HG03354 (cell line): ENCODE results near the gene RIPK1.
"Not testable (repeated sequence)": the region's sequence is repeated elsewhere in the genome, so short reads cannot be mapped to it uniquely, and the experiment has no call there.

Experiments
- ATAC-seq: cut with Tn5 transposase; IDR thresholded peaks from one replicate; pipeline ENCODE4 v1.9.1; 2021; ENCODE audit warnings: mild to moderate bottlenecking; ENCODE audit not compliant: unreplicated experiment, poor library complexity, severe bottlenecking

The RIPK1 gene

GRCh38 chr6:3128356-3129108 is 60.2 kb downstream of the RIPK1 start:
- ATAC-seq, result no peak

GRCh38 chr6:3131695-3132094 is 63.4 kb downstream of the RIPK1 start:
- no peak for ATAC-seq

GRCh38 chr6:3133515-3133914 is 65.2 kb downstream of the RIPK1 start:
- no peak for ATAC-seq

GRCh38 chr6:3135668-3136291 is 67.5 kb downstream of the RIPK1 start:
- ATAC-seq, result no peak

GRCh38 chr6:3136292-3137011 is 68.2 kb downstream of the RIPK1 start:
- no peak for ATAC-seq

GRCh38 chr6:3137057-3137777 is 68.9 kb downstream of the RIPK1 start:
- no peak for ATAC-seq

GRCh38 chr6:3137873-3138272 is 69.6 kb downstream of the RIPK1 start:
- not testable (repeated sequence) for ATAC-seq

GRCh38 chr6:3138341-3138740 is 70.0 kb downstream of the RIPK1 start:
- no peak for ATAC-seq

GRCh38 chr6:3139090-3139903 is 71.0 kb downstream of the RIPK1 start:
- ATAC-seq, result no peak

- ATAC-seq, result no peak
Measured at GRCh38 chr6:3140201-3140600, 71.9 kb downstream of the RIPK1 start.

DNA sequence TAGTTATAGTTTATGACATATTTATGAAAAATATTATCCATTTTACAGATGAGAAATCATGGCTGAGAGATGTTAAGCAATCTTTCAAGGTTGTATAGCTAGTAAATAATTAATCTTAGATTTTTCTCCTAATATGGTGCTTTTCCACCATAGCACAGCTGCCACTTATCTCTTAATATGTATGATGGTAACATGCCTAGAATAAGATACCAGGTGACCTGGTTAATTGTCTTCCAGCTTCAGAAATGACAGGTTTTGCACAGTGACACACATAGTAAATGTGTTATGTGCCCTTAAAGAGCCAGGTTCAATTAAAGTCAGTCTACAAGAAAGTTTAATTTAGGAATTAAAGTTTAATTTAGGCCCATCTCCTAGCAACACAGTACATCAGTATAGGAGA is 74.2 kb downstream of the RIPK1 start:
- ATAC-seq, result no peak

DNA sequence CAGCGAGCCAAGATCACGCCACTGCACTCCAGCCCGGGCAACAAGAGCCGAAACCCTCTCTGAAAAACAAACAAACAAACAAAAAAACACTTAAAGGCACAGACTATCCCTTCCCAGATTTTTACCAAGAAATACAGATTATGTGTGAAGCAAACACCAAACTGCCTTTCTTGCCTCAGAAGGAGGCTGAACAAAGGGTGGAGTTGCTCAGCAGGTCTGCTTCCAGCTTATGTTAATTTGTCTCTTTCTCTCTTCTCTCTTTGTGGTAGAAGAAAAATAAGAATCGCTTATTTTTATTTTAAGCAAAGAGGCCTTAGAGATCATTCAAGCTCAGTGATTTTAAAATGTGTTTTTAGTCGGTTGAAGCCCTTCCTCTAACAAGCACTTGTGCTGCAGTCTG is 74.9 kb downstream of the RIPK1 start:
- ATAC-seq, result no peak

DNA sequence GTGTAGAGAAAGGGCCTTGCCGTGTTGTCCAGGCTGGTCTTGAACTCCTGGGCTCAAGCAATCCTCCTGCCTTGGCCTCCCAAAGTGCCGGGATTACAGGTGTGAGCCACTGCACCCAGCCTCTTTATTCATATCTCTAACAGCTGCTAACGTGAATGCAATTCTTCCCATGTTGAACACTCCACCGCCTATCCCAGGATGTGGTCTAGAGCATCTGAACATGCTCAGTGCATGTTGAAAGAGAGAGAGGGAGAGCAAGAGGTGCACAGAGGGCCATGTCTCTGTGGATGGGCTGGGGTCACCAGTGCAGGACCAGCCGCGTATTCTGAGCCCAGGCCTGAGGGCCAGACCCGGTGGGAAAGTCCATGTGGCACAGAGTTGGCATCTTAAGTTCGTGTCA is 76.3 kb downstream of the RIPK1 start:
- ATAC-seq, result no peak

DNA sequence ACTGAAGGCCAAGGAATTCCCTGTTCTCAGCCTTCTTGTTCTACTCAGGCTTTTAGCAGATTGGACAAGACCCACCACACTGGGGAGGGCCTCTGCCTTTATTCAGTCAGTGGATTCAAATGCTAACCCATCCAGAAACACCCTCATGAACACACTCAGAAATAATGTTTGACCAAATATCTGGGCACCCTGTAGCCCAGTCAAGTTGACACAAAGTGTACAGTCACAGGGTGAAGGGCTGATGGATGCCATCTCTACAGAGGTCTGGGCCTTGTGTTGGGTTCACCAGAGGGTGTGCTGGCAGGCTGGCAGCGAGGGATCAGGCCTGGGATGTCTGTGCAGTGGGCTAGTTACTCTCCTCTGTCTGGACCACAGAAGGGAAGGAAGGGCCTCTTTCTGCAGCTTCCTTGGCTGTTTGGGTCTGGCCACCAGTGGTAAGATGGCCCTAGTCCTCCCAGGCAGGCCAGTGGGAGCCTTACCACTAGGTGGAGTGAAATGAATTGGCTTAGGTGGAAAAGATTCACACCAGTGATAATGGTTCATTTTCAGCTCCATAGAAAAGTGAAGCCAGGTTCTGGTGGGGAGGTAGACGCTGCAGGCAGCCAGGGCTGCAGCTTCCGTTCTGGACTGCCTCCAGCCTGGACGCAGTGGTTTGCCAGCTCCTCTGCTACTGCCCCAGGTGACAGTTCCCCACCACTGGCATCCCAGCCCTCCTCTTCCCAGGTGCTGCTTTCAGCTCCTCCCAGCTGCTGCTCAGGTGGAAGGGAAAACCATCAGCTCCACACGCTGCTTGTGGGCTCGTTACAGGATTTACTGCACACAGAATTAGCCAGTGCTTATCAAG is 79.8 kb downstream of the RIPK1 start:
- no peak for ATAC-seq

DNA sequence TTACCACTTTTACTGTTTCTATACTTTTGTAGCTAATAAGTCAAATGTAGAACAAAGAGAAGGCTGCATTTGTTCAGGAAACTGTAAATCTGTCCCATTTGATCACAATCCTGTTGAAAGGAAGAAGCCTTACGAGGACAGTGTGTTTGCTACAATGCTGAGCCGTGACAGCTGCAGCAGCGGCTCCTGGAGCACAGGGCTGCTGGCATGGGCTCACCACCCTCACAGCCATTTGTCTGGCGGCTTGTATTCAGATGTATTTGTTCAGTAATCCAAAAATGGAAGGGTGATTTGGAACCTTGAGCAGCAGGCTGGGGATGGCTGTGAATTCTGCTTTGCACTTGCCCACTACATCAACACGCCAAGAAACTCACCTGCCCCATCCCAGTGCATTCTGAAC is 83.4 kb downstream of the RIPK1 start:
- ATAC-seq, result no peak

GRCh38 chr6:3152689-3153088 is 84.4 kb downstream of the RIPK1 start:
- no peak for ATAC-seq

DNA sequence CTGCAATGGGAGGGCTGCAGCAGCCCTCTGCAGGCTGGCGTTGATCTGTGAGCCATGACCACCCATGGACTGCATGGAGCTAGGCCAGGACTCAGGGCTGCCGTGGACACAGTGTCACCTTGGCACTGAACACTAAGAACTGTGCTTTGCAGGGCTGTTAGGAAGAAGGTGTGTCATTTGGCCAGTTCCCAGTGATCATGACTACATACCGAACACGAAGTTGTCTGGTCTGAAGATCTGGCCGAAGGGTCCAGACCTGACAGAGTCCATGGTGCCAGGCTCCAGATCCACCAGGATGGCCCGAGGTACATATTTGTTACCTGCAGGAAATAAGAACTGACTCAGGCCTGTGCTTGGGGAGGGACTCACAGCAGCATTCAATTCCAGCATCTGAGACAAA is 87.1 kb downstream of the RIPK1 start:
- ATAC-seq, result not testable (repeated sequence)

GRCh38 chr6:3156184-3157130 is 88.2 kb downstream of the RIPK1 start:
- peak; percentile 25 for ATAC-seq
